K562 (cell line): Measurements from ENCODE around the gene TBCCD1.

Source experiments
- CBX8 ChIP-seq: fragments of 200-600 bp; sonication (generic); IDR thresholded peaks from 2 replicates; pipeline ENCODE4 v1.6.1; 2012; ENCODE audit warnings: borderline replicate concordance, mixed run types, low read depth, mild to moderate bottlenecking, moderate library complexity, mixed read lengths, low read length, control low read depth, inconsistent platforms; ENCODE audit not compliant: poor library complexity, severe bottlenecking; ENCODE audit errors: extremely low read depth
- CTCF ChIP-seq, 3 experiments: IDR thresholded peaks in 2 of 3; conservative IDR thresholded peaks in 1 of 3; 2 replicates each; pipeline ENCODE4 v1.5.1; 2011 to 2012; ENCODE audit warnings: low read length in 3 of 3, mild to moderate bottlenecking in 3 of 3, control low read depth in 2 of 3, improper control_type of control experiment in 1 of 3, inconsistent platforms in 1 of 3, low read depth in 1 of 3, mixed read lengths in 1 of 3, moderate library complexity in 1 of 3; ENCODE audit not compliant: insufficient read depth in 2 of 3
- GTF2A2 ChIP-seq: IDR thresholded peaks from 2 replicates; pipeline ENCODE4 v1.6.1; 2016; ENCODE audit warnings: mild to moderate bottlenecking, missing genetic modification characterization, missing compliant biosample characterization
- KAT8 ChIP-seq: fragments of 450-650 bp; IDR thresholded peaks from 2 replicates; pipeline ENCODE4 v1.6.1; 2016; ENCODE audit warnings: low read depth, mild to moderate bottlenecking
- MYC ChIP-seq, 2 experiments: fragments of 250-450 bp in 1 of 2; sonication (Bioruptor Pico) in 1 of 2; IDR thresholded peaks; 2 replicates each; pipeline versions ENCODE4 v1.5.1 to v1.6.1; 2012 to 2021; ENCODE audit warnings: low read depth in 2 of 2, borderline replicate concordance in 1 of 2, improper control_type of control experiment in 1 of 2, low read length in 1 of 2, mild to moderate bottlenecking in 1 of 2, moderate library complexity in 1 of 2
- POLR2AphosphoS2 ChIP-seq: IDR thresholded peaks from 2 replicates; pipeline ENCODE4 v1.6.1; 2012; ENCODE audit warnings: low read length, improper control_type of control experiment
- TCF7 ChIP-seq: sonication (generic); IDR thresholded peaks from 2 replicates; pipeline ENCODE4 v1.6.1; 2016; ENCODE audit warnings: antibody characterized with exemption, borderline replicate concordance
- ZBTB34 ChIP-seq: fragments of 250-450 bp; sonication (Bioruptor Pico); IDR thresholded peaks from 2 replicates; pipeline ENCODE4 v1.8.0; 2021; ENCODE audit warnings: mild to moderate bottlenecking, moderate library complexity
- ZNF592 ChIP-seq: fragments of 450-650 bp; IDR thresholded peaks from 2 replicates; pipeline ENCODE4 v1.6.1; 2017; ENCODE audit warnings: antibody characterized with exemption, mild to moderate bottlenecking

- no peak for TF ChIP-seq GTF2A2 (tag)
- no peak for TF ChIP-seq POLR2AphosphoS2
- no peak for TF ChIP-seq CBX8
- no peak for TF ChIP-seq CTCF (IDR thresholded peaks at IDR 0.05 in 2 of 3, conservative IDR thresholded peaks at IDR 0.05 in 1 of 3; ENCODE audit: insufficient read depth in 2 of 3, low read depth in 1 of 3, low read length in 3 of 3)
- no peak for TF ChIP-seq KAT8
- no peak for TF ChIP-seq TCF7
- no peak for TF ChIP-seq ZNF592
- no peak for TF ChIP-seq ZBTB34 (CRISPR knock-in tag)
- no peak for TF ChIP-seq MYC (IDR thresholded peaks at IDR 0.05; ENCODE audit: low read depth, low read length)
- no peak for TF ChIP-seq MYC (CRISPR knock-in tag; IDR thresholded peaks at IDR 0.05; ENCODE audit: borderline replicate concordance, low read depth)
Observed at GRCh38 chr3:186496635-186497034, 70.5 kb downstream of the TBCCD1 start.
